WTC11 (cell line): ENCODE measurements around the gene PBX3. TPM values are rescaled to one million over a fixed set of nuclear protein-coding genes. Genes with fewer than 3 reads are reported as not detected.

ENCODE experiments used
- ATAC-seq: fragments of 200-7000 bp; cut with Tn5 transposase; 2 replicates; pipeline ENCODE4 v1.10.0; 2021; ENCODE audit warnings: mild to moderate bottlenecking, moderate library complexity
- CTCF ChIA-PET: fragments of 300-600 bp; sonication (Branson Sonifier 250); formaldehyde crosslinking; loops from one replicate; lab custom pipeline; 2021; ENCODE audit warnings: antibody characterized with exemption; lab: Charles Lee
- POLR2A ChIA-PET: fragments of 350-600 bp; sonication (Branson Sonifier 250); formaldehyde crosslinking; loops from one replicate; lab custom pipeline; 2021; ENCODE audit warnings: antibody characterized with exemption; lab: Charles Lee
- DNase-seq: peaks from one replicate; pipeline ENCODE4 v3.0.0; 2021; ENCODE audit warnings: low spot score
- H3K27ac Mint-ChIP-seq: 2 replicates; pipeline ENCODE4 v1.8.0; 2021; ENCODE audit warnings: mixed read lengths
- H3K27me3 Mint-ChIP-seq: 2 replicates; pipeline ENCODE4 v1.8.0; 2021; ENCODE audit warnings: low read depth, mild to moderate bottlenecking, moderate library complexity, mixed read lengths
- H3K36me3 Mint-ChIP-seq: 2 replicates; pipeline ENCODE4 v1.8.0; 2021; ENCODE audit warnings: mixed read lengths
- H3K4me1 Mint-ChIP-seq: 2 replicates; pipeline ENCODE4 v1.8.0; 2022; ENCODE audit warnings: mixed read lengths
- H3K4me3 Mint-ChIP-seq: 2 replicates; pipeline ENCODE4 v1.8.0; 2021; ENCODE audit warnings: mild to moderate bottlenecking, moderate library complexity, mixed read lengths
- H3K9me3 Mint-ChIP-seq: 2 replicates; pipeline ENCODE4 v1.8.0; 2021; ENCODE audit warnings: mixed read lengths
- CREB1 ChIP-seq: sonication (generic); formaldehyde crosslinking; IDR thresholded peaks from 2 replicates; pipeline ENCODE4 v1.8.0; 2023; ENCODE audit warnings: mild to moderate bottlenecking, missing genetic modification reagents
- E2F4 ChIP-seq: sonication (generic); formaldehyde crosslinking; IDR thresholded peaks from 2 replicates; pipeline ENCODE4 v1.8.1; 2022; ENCODE audit warnings: low read depth, mild to moderate bottlenecking, moderate library complexity, missing genetic modification reagents, borderline replicate concordance
- ELF4 ChIP-seq: sonication (generic); formaldehyde crosslinking; IDR thresholded peaks from 2 replicates; pipeline ENCODE4 v1.8.1; 2022; ENCODE audit warnings: low read depth, mild to moderate bottlenecking, moderate library complexity, missing genetic modification reagents
- EMX1 ChIP-seq: fragments of 250-450 bp; sonication (Bioruptor Pico); IDR thresholded peaks from 2 replicates; pipeline ENCODE4 v1.8.0; 2021; ENCODE audit warnings: mild to moderate bottlenecking
- GABPB1 ChIP-seq: sonication (generic); formaldehyde crosslinking; IDR thresholded peaks from 2 replicates; pipeline ENCODE4 v1.8.1; 2023; ENCODE audit warnings: mild to moderate bottlenecking, missing genetic modification reagents
- GRHL2 ChIP-seq: fragments of 250-450 bp; sonication (Bioruptor Pico); IDR thresholded peaks from 2 replicates; pipeline ENCODE4 v1.8.0; 2022; ENCODE audit warnings: mild to moderate bottlenecking, moderate library complexity; ENCODE audit not compliant: insufficient replicate concordance, severe bottlenecking
- GTF2I ChIP-seq: fragments of 250-450 bp; sonication (Bioruptor Pico); conservative IDR thresholded peaks from 2 replicates; pipeline ENCODE4 v1.4.0; 2021; ENCODE audit warnings: mild to moderate bottlenecking
- MAX ChIP-seq: sonication (generic); formaldehyde crosslinking; IDR thresholded peaks from 2 replicates; pipeline ENCODE4 v1.8.0; 2022; ENCODE audit warnings: mild to moderate bottlenecking, missing genetic modification reagents
- MXD4 ChIP-seq: fragments of 250-450 bp; sonication (Bioruptor Pico); IDR thresholded peaks from 2 replicates; pipeline ENCODE4 v1.8.0; 2021; ENCODE audit warnings: mild to moderate bottlenecking, moderate library complexity, borderline replicate concordance
- NFE2L1 ChIP-seq: sonication (generic); formaldehyde crosslinking; IDR thresholded peaks from 2 replicates; pipeline ENCODE4 v1.8.1; 2023; ENCODE audit warnings: missing genetic modification reagents
- NR2C2 ChIP-seq: sonication (generic); formaldehyde crosslinking; IDR thresholded peaks from 2 replicates; pipeline ENCODE4 v1.8.0; 2022; ENCODE audit warnings: mild to moderate bottlenecking, missing genetic modification reagents
- NR3C1 ChIP-seq: sonication (generic); formaldehyde crosslinking; conservative IDR thresholded peaks from 2 replicates; pipeline ENCODE4 v1.8.1; 2023; ENCODE audit warnings: low read depth, mild to moderate bottlenecking, missing genetic modification reagents
- RELA ChIP-seq: sonication (generic); formaldehyde crosslinking; IDR thresholded peaks from 2 replicates; pipeline ENCODE4 v1.8.1; 2022; ENCODE audit warnings: missing genetic modification reagents, mild to moderate bottlenecking, borderline replicate concordance
- SOX15 ChIP-seq: fragments of 250-450 bp; sonication (Bioruptor Pico); IDR thresholded peaks from 2 replicates; pipeline ENCODE4 v1.9.0; 2021; ENCODE audit warnings: mild to moderate bottlenecking
- SP1 ChIP-seq: sonication (generic); formaldehyde crosslinking; conservative IDR thresholded peaks from 2 replicates; pipeline ENCODE4 v1.8.1; 2022; ENCODE audit warnings: missing genetic modification reagents
- TEAD4 ChIP-seq: sonication (generic); formaldehyde crosslinking; IDR thresholded peaks from 2 replicates; pipeline ENCODE4 v1.8.0; 2022; ENCODE audit warnings: mild to moderate bottlenecking, missing genetic modification reagents
- ZBTB43 ChIP-seq: sonication (generic); formaldehyde crosslinking; IDR thresholded peaks from 2 replicates; pipeline ENCODE4 v1.8.1; 2023; ENCODE audit warnings: mild to moderate bottlenecking, missing genetic modification reagents
- ZNF219 ChIP-seq: sonication (generic); formaldehyde crosslinking; IDR thresholded peaks from 2 replicates; pipeline ENCODE4 v1.8.0; 2023; ENCODE audit warnings: missing genetic modification reagents, mild to moderate bottlenecking, borderline replicate concordance
- ZNF281 ChIP-seq: sonication (generic); formaldehyde crosslinking; IDR thresholded peaks from 2 replicates; pipeline ENCODE4 v1.8.0; 2023; ENCODE audit warnings: mild to moderate bottlenecking, missing genetic modification reagents
- ZNF317 ChIP-seq: sonication (generic); formaldehyde crosslinking; IDR thresholded peaks from 2 replicates; pipeline ENCODE4 v1.8.1; 2023; ENCODE audit warnings: low read depth, mild to moderate bottlenecking, moderate library complexity, missing genetic modification reagents, borderline replicate concordance
- ZNF423 ChIP-seq: fragments of 250-450 bp; sonication (Bioruptor Pico); IDR thresholded peaks from 2 replicates; pipeline ENCODE4 v2.1.2; 2022; ENCODE audit warnings: mild to moderate bottlenecking, moderate library complexity
- ZNF425 ChIP-seq: fragments of 250-450 bp; sonication (Bioruptor Pico); conservative IDR thresholded peaks from 2 replicates; pipeline ENCODE4 v1.9.0; 2021; ENCODE audit warnings: mild to moderate bottlenecking
- ZNF512 ChIP-seq: sonication (generic); formaldehyde crosslinking; IDR thresholded peaks from 2 replicates; pipeline ENCODE4 v1.8.1; 2022; ENCODE audit warnings: missing genetic modification reagents, borderline replicate concordance
- total RNA-seq: library from RNA; stranded (reverse); gene quantifications from 3 replicates; pipeline ENCODE4 v1.2.3, GENCODE V29; 2021

Gene PBX3
- total RNA-seq, 1 experiment from 2014 or later: 48.5 TPM

GRCh38 chr9:125956102-125956501, 208.9 kb downstream of the PBX3 start:
- no peak for DNase-seq
- H3K27me3 Mint-ChIP-seq: no peaks in the 10 kb centered on the region
- CTCF ChIA-PET: no interaction called here
- POLR2A ChIA-PET: no interaction called here
- no peak overlapping the region; the same call in 1 of the 2 replicates for H3K27ac Mint-ChIP-seq
- H3K9me3 Mint-ChIP-seq: no peaks in the 10 kb centered on the region
- TF ChIP-seq CREB1 (no peak), ZNF512 (no peak), ZNF423 (no peak), TEAD4 (CRISPR knock-in tag) (no peak), ZNF317 (CRISPR knock-in tag) (no peak)
- no peak for ATAC-seq
- H3K4me1 Mint-ChIP-seq: peaks cover 55% of the 10 kb centered on the region
- no peak overlapping the region for H3K4me3 Mint-ChIP-seq
- H3K36me3 Mint-ChIP-seq: peaks cover 12% of the 10 kb centered on the region

GRCh38 chr9:125959315-125959714, 212.1 kb downstream of the PBX3 start:
- Mint-ChIP-seq H3K36me3 (peaks cover 35% of the 10 kb centered on the region), H3K27ac (no peak overlapping the region), H3K4me1 (peaks cover 42% of the 10 kb centered on the region), H3K9me3 (no peaks in the 10 kb centered on the region), H3K27me3 (no peaks in the 10 kb centered on the region), H3K4me3 (no peak overlapping the region)
- ATAC-seq (no peak), DNase-seq (no peak)
- ChIA-PET CTCF (interaction anchor here (0.7 kb wide), 1 partner anchor 1247 kb away, joined by 3 read pairs; no protein-coding TSS in a partner anchor), POLR2A (no interaction called here)
- TF ChIP-seq NFE2L1: no peak
- TF ChIP-seq MXD4 (CRISPR knock-in tag): no peak
- no peak for TF ChIP-seq ZBTB43 (CRISPR knock-in tag)
- no peak for TF ChIP-seq MAX (CRISPR knock-in tag)
- no peak for TF ChIP-seq RELA (CRISPR knock-in tag)
- no peak for TF ChIP-seq SOX15 (CRISPR knock-in tag)
- TF ChIP-seq SP1 (CRISPR knock-in tag): no peak
- TF ChIP-seq ZNF281 (CRISPR knock-in tag): no peak
- TF ChIP-seq GABPB1 (CRISPR knock-in tag): no peak

GRCh38 chr9:125959951-125960619, 212.9 kb downstream of the PBX3 start:
- ChIA-PET CTCF (interaction anchor here (0.7 to 0.9 kb wide), 2 partner anchors 438 to 1248 kb away, joined by 3 to 4 read pairs; no protein-coding TSS in a partner anchor), POLR2A (no interaction called here)
- H3K27me3 Mint-ChIP-seq: no peaks in the 10 kb centered on the region
- no peak overlapping the region for H3K27ac Mint-ChIP-seq
- peaks cover 38% of the 10 kb centered on the region for H3K36me3 Mint-ChIP-seq
- ATAC-seq (no peak), DNase-seq (no peak)
- H3K4me1 Mint-ChIP-seq: peaks cover 37% of the 10 kb centered on the region
- H3K4me3 Mint-ChIP-seq: no peak overlapping the region
- no peaks in the 10 kb centered on the region for H3K9me3 Mint-ChIP-seq
- TF ChIP-seq NR3C1 (CRISPR knock-in tag) (no peak), ZNF219 (CRISPR knock-in tag) (no peak), GRHL2 (CRISPR knock-in tag) (no peak), GTF2I (CRISPR knock-in tag) (no peak), E2F4 (CRISPR knock-in tag) (no peak), ZNF425 (CRISPR knock-in tag) (no peak), NR2C2 (no peak), GABPB1 (CRISPR knock-in tag) (no peak), ELF4 (CRISPR knock-in tag) (no peak), MAX (CRISPR knock-in tag) (no peak), EMX1 (CRISPR knock-in tag) (no peak)
